ENCODE measurements around the gene ITGB1BP1. TPM values are rescaled to one million over a fixed set of nuclear protein-coding genes. Genes with fewer than 3 reads are reported as not detected.

The ITGB1BP1 gene
- total RNA-seq, 4 donors from 2014 or later: 159 to 345 (median 224) TPM

GRCh38 chr2:9382604-9383235 is 40.6 kb downstream of the ITGB1BP1 start:
- TF ChIP-seq CTCF (IDR thresholded peaks at IDR 0.05; ENCODE audit: low read depth): no peak

GRCh38 chr2:9380702-9381628 is 42.4 kb downstream of the ITGB1BP1 start:
- TF ChIP-seq CTCF (IDR thresholded peaks at IDR 0.05; ENCODE audit: low read depth): no peak

- TF ChIP-seq CTCF (IDR thresholded peaks at IDR 0.05; ENCODE audit: low read depth): no peak
Observed at GRCh38 chr2:9379391-9379755, 44.0 kb downstream of the ITGB1BP1 start.

- no peak for TF ChIP-seq CTCF (IDR thresholded peaks at IDR 0.05; ENCODE audit: low read depth)
Observed at GRCh38 chr2:9378433-9379390, 44.6 kb downstream of the ITGB1BP1 start.

- TF ChIP-seq CTCF (IDR thresholded peaks at IDR 0.05; ENCODE audit: low read depth): no peak
Observed at GRCh38 chr2:9377461-9378097, 45.7 kb downstream of the ITGB1BP1 start.

- TF ChIP-seq CTCF (IDR thresholded peaks at IDR 0.05; ENCODE audit: low read depth): no peak
Observed at GRCh38 chr2:9375857-9376428, 47.4 kb downstream of the ITGB1BP1 start.
